Measurements from ENCODE around the gene RFX4. TPM values are rescaled to one million over a fixed set of nuclear protein-coding genes. Genes with fewer than 3 reads are reported as not detected.

RFX4 gene
- total and polyA plus RNA-seq, 3 donors from 2014 or later = 52.7 to 217 (median 86.4) TPM

DNA sequence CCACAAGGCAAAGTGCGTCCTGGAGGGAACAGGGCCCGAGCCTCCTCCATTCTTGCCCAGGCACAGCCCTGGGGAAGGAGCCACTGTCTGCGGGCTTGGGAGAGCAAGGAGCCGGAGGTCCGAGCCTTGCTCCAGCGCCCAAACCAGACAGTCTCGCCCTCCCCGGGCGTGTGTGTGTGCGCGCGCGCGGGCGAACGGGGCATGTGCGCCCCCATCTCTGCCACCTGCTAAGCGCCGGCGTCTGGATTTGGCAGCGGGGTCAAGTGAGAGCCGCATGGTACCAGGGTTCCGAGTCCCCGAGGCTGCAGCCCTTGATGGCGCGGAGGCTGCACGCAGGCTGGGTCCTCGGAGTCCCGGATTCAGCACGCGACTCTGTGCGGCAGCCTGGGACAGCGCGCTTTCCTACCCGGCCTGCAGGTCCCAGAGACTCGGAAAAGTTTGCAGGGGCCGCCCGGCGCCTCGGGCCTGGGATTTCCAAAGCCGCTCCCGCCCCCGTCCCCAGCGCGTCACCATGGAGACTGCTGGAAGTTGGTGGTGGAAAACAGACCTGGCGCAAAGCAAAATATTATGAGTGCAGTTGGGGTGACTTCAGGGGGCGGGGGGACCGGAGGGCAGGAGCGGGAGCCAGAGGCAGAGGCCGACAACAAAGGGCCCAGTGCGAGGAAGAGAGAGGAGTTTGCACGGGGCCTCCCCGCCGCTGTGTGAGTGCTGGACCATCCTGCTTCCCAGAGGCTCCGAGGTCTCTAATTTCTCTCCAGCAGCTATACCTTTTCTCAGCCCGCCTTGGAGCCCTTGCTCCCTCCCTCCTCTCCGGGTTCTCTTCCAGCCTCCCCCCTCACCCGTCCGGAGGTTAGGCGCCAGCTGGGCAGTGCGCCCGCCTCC is 4.2 kb downstream of the RFX4 start:
- Histone ChIP-seq H3K4me3 (peak overlapping the region in 1 of 2 donors; percentile 41), H3K36me3 (ENCODE audit: low read depth, missing control alignments) (no peaks in the 10 kb centered on the region), H3K4me1 (peaks cover 30% of the 10 kb centered on the region), H3K9me3 (no peaks in the 10 kb centered on the region), H3K27me3 (no peaks in the 10 kb centered on the region), H3K27ac (no peak overlapping the region)
- no peak for TF ChIP-seq POLR2A (IDR thresholded peaks at IDR 0.05)
- TF ChIP-seq, protein P1, sequence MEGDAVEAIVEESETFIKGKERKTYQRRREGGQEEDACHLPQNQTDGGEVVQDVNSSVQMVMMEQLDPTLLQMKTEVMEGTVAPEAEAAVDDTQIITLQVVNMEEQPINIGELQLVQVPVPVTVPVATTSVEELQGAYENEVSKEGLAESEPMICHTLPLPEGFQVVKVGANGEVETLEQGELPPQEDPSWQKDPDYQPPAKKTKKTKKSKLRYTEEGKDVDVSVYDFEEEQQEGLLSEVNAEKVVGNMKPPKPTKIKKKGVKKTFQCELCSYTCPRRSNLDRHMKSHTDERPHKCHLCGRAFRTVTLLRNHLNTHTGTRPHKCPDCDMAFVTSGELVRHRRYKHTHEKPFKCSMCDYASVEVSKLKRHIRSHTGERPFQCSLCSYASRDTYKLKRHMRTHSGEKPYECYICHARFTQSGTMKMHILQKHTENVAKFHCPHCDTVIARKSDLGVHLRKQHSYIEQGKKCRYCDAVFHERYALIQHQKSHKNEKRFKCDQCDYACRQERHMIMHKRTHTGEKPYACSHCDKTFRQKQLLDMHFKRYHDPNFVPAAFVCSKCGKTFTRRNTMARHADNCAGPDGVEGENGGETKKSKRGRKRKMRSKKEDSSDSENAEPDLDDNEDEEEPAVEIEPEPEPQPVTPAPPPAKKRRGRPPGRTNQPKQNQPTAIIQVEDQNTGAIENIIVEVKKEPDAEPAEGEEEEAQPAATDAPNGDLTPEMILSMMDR (IDR thresholded peaks at IDR 0.05) = no peak
- intact Hi-C loops (cut with DNase I; ENCODE audit: low total_unique reads) = no loop called here
- DNase-seq = no peak
- 1 to 2% methylated on average over 27 to 43 of the region's 62 CpGs for WGBS, 2 donors

DNA sequence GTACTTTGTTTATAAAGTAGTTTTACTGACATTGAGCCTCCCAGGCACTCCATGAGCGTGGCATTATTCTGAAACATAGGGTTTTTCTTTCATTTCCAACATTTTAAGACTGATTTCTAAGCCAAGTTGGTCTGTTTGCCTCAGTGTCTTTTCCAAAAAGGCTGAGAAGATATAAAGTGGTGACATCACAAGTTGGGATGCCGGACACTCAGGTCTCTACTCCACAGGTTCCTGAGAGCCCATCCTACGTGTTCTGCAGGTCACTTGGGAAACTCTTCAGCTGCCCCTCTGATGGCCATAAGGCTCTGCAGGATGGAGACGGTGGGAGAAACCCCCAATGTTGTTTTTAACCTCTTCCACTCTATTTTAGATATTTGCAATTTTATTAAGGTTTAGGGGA is 6.0 kb downstream of the RFX4 start:
- intact Hi-C loops (cut with DNase I; ENCODE audit: low total_unique reads) = no loop called here
- no peak overlapping the region for H3K4me3 ChIP-seq

GRCh38 chr12:106590601-106591000 is 7.8 kb downstream of the RFX4 start:
- H3K27ac ChIP-seq = no peak overlapping the region
- H3K9me3 ChIP-seq = no peaks in the 10 kb centered on the region
- no peaks in the 10 kb centered on the region for H3K27me3 ChIP-seq
- intact Hi-C loops (cut with DNase I; ENCODE audit: low total_unique reads) = no loop called here
- peaks cover 14% of the 10 kb centered on the region for H3K4me1 ChIP-seq
- no peak overlapping the region for H3K4me3 ChIP-seq
- TF ChIP-seq, protein P1 (IDR thresholded peaks at IDR 0.05) = no peak
- no peaks in the 10 kb centered on the region for H3K36me3 ChIP-seq (ENCODE audit: low read depth, missing control alignments)
- 63 to 65% methylated on average over 2 of the region's 2 CpGs for WGBS, 2 donors
- DNase-seq = no peak

More for the DNA sequence above, 6.0 kb downstream of the RFX4 start:
- no peak for DNase-seq
- Histone ChIP-seq H3K27me3 (no peaks in the 10 kb centered on the region), H3K27ac (no peak overlapping the region), H3K4me1 (peaks cover 16% of the 10 kb centered on the region), H3K36me3 (ENCODE audit: low read depth, missing control alignments) (no peaks in the 10 kb centered on the region), H3K9me3 (no peaks in the 10 kb centered on the region)
- TF ChIP-seq, protein P1 (IDR thresholded peaks at IDR 0.05) = no peak
- no peak for TF ChIP-seq POLR2A (IDR thresholded peaks at IDR 0.05)
- 57 to 60% methylated on average over 4 of the region's 4 CpGs for WGBS, 2 donors

DNA sequence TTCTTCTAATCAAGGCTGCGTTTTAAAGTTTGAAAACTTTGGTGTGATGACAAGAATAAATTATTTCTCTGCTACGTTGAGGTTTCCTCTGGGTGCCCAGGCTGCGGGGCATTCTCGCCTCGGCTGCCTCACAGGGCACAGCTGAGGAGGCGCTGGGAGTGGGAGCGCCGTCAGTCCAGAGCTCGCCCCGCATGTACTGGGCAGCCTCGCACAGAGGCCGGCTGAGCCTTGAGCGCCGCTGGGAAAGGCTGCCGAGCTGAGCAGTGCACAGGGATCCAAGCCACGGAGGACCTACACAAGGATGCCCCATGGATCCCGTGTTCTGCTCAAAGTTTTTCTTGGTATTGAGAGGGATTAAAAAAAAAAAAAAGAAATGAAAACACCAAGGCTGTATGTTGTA is 11.6 kb downstream of the RFX4 start:
- H3K36me3 ChIP-seq (ENCODE audit: low read depth, missing control alignments) = no peaks in the 10 kb centered on the region
- 32 to 34% methylated on average over 16 to 17 of the region's 17 CpGs for WGBS, 2 donors
- no peak for TF ChIP-seq POLR2A (IDR thresholded peaks at IDR 0.05)
- TF ChIP-seq, protein P1 (IDR thresholded peaks at IDR 0.05) = no peak

DNA sequence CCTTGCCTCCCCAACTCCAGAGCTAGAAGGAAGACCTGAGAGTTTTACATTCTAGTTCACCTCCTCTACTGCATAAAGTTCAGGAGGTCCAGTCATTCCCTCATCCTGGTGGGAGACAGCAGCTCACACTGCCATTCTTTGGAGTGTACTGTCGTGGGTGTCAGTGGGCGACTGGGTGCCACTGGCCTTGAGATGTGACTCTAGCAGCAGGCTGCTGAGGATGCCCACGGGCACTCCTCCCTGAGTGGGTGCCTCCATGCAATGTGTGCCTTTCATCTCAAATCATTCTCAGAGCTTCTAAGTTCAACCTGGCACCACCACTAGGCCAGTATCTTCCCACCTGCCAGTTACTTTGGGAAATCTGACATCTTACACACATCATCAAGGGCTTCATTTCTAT is 12.5 kb downstream of the RFX4 start:
- TF ChIP-seq, protein P1 (IDR thresholded peaks at IDR 0.05) = no peak
- no peak for TF ChIP-seq POLR2A (IDR thresholded peaks at IDR 0.05)
- no peaks in the 10 kb centered on the region for H3K9me3 ChIP-seq
- no peak overlapping the region for H3K27ac ChIP-seq
- 76 to 91% methylated on average over 3 of the region's 3 CpGs for WGBS, 2 donors
- no peak for DNase-seq
- H3K4me3 ChIP-seq = no peak overlapping the region
- no peaks in the 10 kb centered on the region for H3K4me1 ChIP-seq
- H3K36me3 ChIP-seq (ENCODE audit: low read depth, missing control alignments) = no peaks in the 10 kb centered on the region
- H3K27me3 ChIP-seq = no peaks in the 10 kb centered on the region
- intact Hi-C loops (cut with DNase I; ENCODE audit: low total_unique reads) = no loop called here

More for the DNA sequence above, 11.6 kb downstream of the RFX4 start:
- peak; percentile 28 for DNase-seq
- H3K4me3 ChIP-seq = no peak overlapping the region
- intact Hi-C loops (cut with DNase I; ENCODE audit: low total_unique reads) = no loop called here
- H3K4me1 ChIP-seq = no peaks in the 10 kb centered on the region
- H3K27me3 ChIP-seq = no peaks in the 10 kb centered on the region
- no peaks in the 10 kb centered on the region for H3K9me3 ChIP-seq
- H3K27ac ChIP-seq = no peak overlapping the region

Data from testis (tissue), 3 donors.